PC-9 (cell line): ENCODE measurements around the gene C1orf226.

Source experiments
- CTCF ChIP-seq: fragments of 200-600 bp; sonication (generic); conservative IDR thresholded peaks from 2 replicates; pipeline ENCODE4 v1.6.1; 2017; ENCODE audit warnings: mixed run types, antibody characterized with exemption, mild to moderate bottlenecking, moderate library complexity
- EZH2 ChIP-seq: fragments of 200-600 bp; sonication (generic); IDR thresholded peaks from 2 replicates; pipeline ENCODE4 v1.8.0; 2017; ENCODE audit warnings: antibody characterized with exemption, low read depth

- TF ChIP-seq EZH2 (no peak), CTCF (no peak)
These were observed 7.7 kb downstream of the C1orf226 start for GRCh38 chr1:162389021-162389818.
